SK-N-SH (cell line): ENCODE measurements around the gene PCDHB3. TPM values are rescaled to one million over a fixed set of nuclear protein-coding genes. Genes with fewer than 3 reads are reported as not detected.

Experiments used
- CTCF ChIA-PET: fragments of 300-600, 350-600 bp; formaldehyde crosslinking; extraction: SDS; loops from one replicate; lab custom pipeline; 2021; lab: Yijun Ruan, JAX
- POLR2A ChIA-PET: fragments of 350-600 bp; sonication (Branson Sonifier 250); formaldehyde crosslinking; extraction: SDS; loops from one replicate; lab custom pipeline; 2020; ENCODE audit warnings: antibody characterized with exemption, inconsistent platforms; lab: Yijun Ruan, JAX
- DNase-seq: peaks from one replicate; pipeline ENCODE4 v3.0.0; 2012
- H2AFZ ChIP-seq: fragments of 200-600 bp; sonication (generic); 2 replicates; pipeline ENCODE4 v1.8.1; 2016; ENCODE audit warnings: antibody characterized with exemption, mild to moderate bottlenecking, low read depth
- H3F3A ChIP-seq: fragments of 200-600 bp; sonication (generic); replicated peaks from 2 replicates; pipeline ENCODE3; 2016; ENCODE audit warnings: antibody characterized with exemption, mild to moderate bottlenecking; ENCODE audit not compliant: insufficient read depth
- H3K27ac ChIP-seq, 2 experiments: fragments of 200-500 bp in 1 of 2; fragments of 200-600 bp in 1 of 2; sonication (Bioruptor generic) in 1 of 2; sonication (generic), shearing (Covaris generic) in 1 of 2; 2 replicates each; pipeline versions ENCODE4 v1.5.1 to v1.6.1; 2014 to 2016; ENCODE audit warnings: low read depth in 2 of 2, inconsistent platforms in 1 of 2, low read length in 1 of 2, mild to moderate bottlenecking in 1 of 2, mixed read lengths in 1 of 2
- H3K27me3 ChIP-seq: fragments of 200-600 bp; sonication (generic), shearing (Covaris generic); 2 replicates; pipeline ENCODE4 v1.6.1; 2016; ENCODE audit warnings: mixed run types; ENCODE audit not compliant: insufficient read depth
- H3K36me3 ChIP-seq, 2 experiments: fragments of 200-500 bp in 1 of 2; fragments of 200-600 bp in 1 of 2; sonication (Bioruptor generic) in 1 of 2; sonication (generic) in 1 of 2; replicated peaks in 1 of 2; 2 replicates each; pipeline versions ENCODE3 to v1.5.1; 2014 to 2016; ENCODE audit warnings: low read length in 1 of 2, mild to moderate bottlenecking in 1 of 2; ENCODE audit not compliant: insufficient read depth in 2 of 2, control insufficient read depth in 1 of 2
- H3K4me1 ChIP-seq, 2 experiments: fragments of 200-500 bp in 1 of 2; fragments of 200-600 bp in 1 of 2; sonication (Bioruptor generic) in 1 of 2; sonication (generic), shearing (Covaris generic) in 1 of 2; 2 replicates each; pipeline versions ENCODE4 v1.5.1 to v1.6.1; 2014 to 2016; ENCODE audit warnings: low read depth in 1 of 2, low read length in 1 of 2, mixed run types in 1 of 2; ENCODE audit not compliant: insufficient read depth in 2 of 2, control insufficient read depth in 1 of 2
- H3K4me2 ChIP-seq: fragments of 200-600 bp; sonication (generic), shearing (Covaris generic); 2 replicates; pipeline ENCODE4 v1.6.1; 2017; ENCODE audit warnings: mixed run types
- H3K4me3 ChIP-seq, 2 experiments: fragments of 200-500 bp in 1 of 2; fragments of 200-600 bp in 1 of 2; sonication (Bioruptor generic) in 1 of 2; sonication (generic), shearing (Covaris generic) in 1 of 2; 2 replicates each; pipeline versions ENCODE4 v1.5.1 to v1.8.1; 2014 to 2016; ENCODE audit warnings: low read depth in 2 of 2, inconsistent platforms in 1 of 2, low read length in 1 of 2, mild to moderate bottlenecking in 1 of 2, mixed read lengths in 1 of 2, moderate library complexity in 1 of 2
- H3K79me2 ChIP-seq: fragments of 200-600 bp; sonication (generic); 2 replicates; pipeline ENCODE4 v1.8.1; 2017; ENCODE audit warnings: mild to moderate bottlenecking; ENCODE audit not compliant: insufficient read depth
- H3K9ac ChIP-seq: fragments of 200-600 bp; sonication (generic); 2 replicates; pipeline ENCODE4 v1.6.1; 2017; ENCODE audit warnings: mixed run types
- H3K9me2 ChIP-seq: fragments of 200-600 bp; sonication (generic); 2 replicates; pipeline ENCODE4 v1.6.1; 2017; ENCODE audit warnings: mixed run types
- H3K9me3 ChIP-seq: fragments of 200-600 bp; sonication (generic); 2 replicates; pipeline ENCODE4 v1.6.1; 2017; ENCODE audit warnings: mixed run types, mild to moderate bottlenecking, moderate library complexity
- H4K20me1 ChIP-seq: fragments of 200-600 bp; sonication (generic); 2 replicates; pipeline ENCODE4 v1.6.1; 2017; ENCODE audit warnings: mild to moderate bottlenecking, mixed run types; ENCODE audit not compliant: insufficient read depth
- FOXJ3 ChIP-seq: sonication (generic); formaldehyde crosslinking; IDR thresholded peaks from 2 replicates; pipeline ENCODE4 v1.5.1; 2020; ENCODE audit warnings: mild to moderate bottlenecking, missing genetic modification reagents
- FOXM1 ChIP-seq: IDR thresholded peaks from 2 replicates; pipeline ENCODE4 v1.4.0; 2012; ENCODE audit warnings: low read depth, mild to moderate bottlenecking
- GABPA ChIP-seq: IDR thresholded peaks from 2 replicates; pipeline ENCODE4 v1.4.0; 2012; ENCODE audit warnings: low read depth, mild to moderate bottlenecking
- GATA2 ChIP-seq: sonication (generic); formaldehyde crosslinking; IDR thresholded peaks from 2 replicates; pipeline ENCODE4 v1.5.0; 2020; ENCODE audit warnings: mild to moderate bottlenecking, missing genetic modification reagents
- NRF1 ChIP-seq: IDR thresholded peaks from 2 replicates; pipeline ENCODE4 v1.6.1; 2012; ENCODE audit warnings: low read depth, mild to moderate bottlenecking, low read length
- RAD21 ChIP-seq: IDR thresholded peaks from 2 replicates; pipeline ENCODE4 v1.6.1; 2012; ENCODE audit warnings: mild to moderate bottlenecking, low read length
- RFX5 ChIP-seq: IDR thresholded peaks from 2 replicates; pipeline ENCODE4 v1.6.1; 2012; ENCODE audit warnings: mild to moderate bottlenecking, improper control_type of control experiment, low read length
- RXRA ChIP-seq: IDR thresholded peaks from 2 replicates; pipeline ENCODE4 v1.4.0; 2012; ENCODE audit warnings: low read depth, mild to moderate bottlenecking, borderline replicate concordance
- SIN3A ChIP-seq: IDR thresholded peaks from 2 replicates; pipeline ENCODE4 v1.6.1; 2012; ENCODE audit warnings: low read depth, mild to moderate bottlenecking, low read length, moderate library complexity, borderline replicate concordance
- SMC3 ChIP-seq: IDR thresholded peaks from 2 replicates; pipeline ENCODE4 v1.6.1; 2012; ENCODE audit warnings: low read depth, low read length, improper control_type of control experiment
- TAF1 ChIP-seq: IDR thresholded peaks from 2 replicates; pipeline ENCODE4 v1.6.1; 2012; ENCODE audit warnings: low read depth, mild to moderate bottlenecking, low read length, moderate library complexity, borderline replicate concordance
- TCF12 ChIP-seq: IDR thresholded peaks from 2 replicates; pipeline ENCODE4 v1.4.0; 2012
- TEAD4 ChIP-seq: IDR thresholded peaks from 2 replicates; pipeline ENCODE4 v1.4.0; 2012; ENCODE audit warnings: mild to moderate bottlenecking, borderline replicate concordance; ENCODE audit not compliant: insufficient read depth
- YY1 ChIP-seq: IDR thresholded peaks from 2 replicates; pipeline ENCODE4 v1.4.0; 2012; ENCODE audit warnings: low read depth, mild to moderate bottlenecking
- WGBS: methylation state at CpG from one replicate; pipeline ENCODE4 v1.1.6; 2017; ENCODE audit warnings: low lambda C conversion rate; 5-methylcytosine and 5-hydroxymethylcytosine counted together
- polyA plus RNA-seq, 3 experiments: library from polyadenylated mRNA; depleted of rRNA; stranded (reverse); fragments of >200 nt; gene quantifications; 2 replicates each; pipeline ENCODE4 v1.2.3, GENCODE V29; 2012
- TF ChIP-seq, protein P1 (sequence below): IDR thresholded peaks from 2 replicates; pipeline ENCODE4 v1.4.0; 2012; ENCODE audit warnings: low read depth, borderline replicate concordance
- TF ChIP-seq, protein P2 (sequence below): fragments of 150-350 bp; IDR thresholded peaks from 2 replicates; pipeline ENCODE4 v1.6.1; 2017; ENCODE audit warnings: antibody characterized with exemption, low read length, low read depth, borderline replicate concordance
- TF ChIP-seq, protein P3 (sequence below): IDR thresholded peaks from 2 replicates; pipeline ENCODE4; 2012
- TF ChIP-seq, protein P4 (sequence below): fragments of 200-600 bp; sonication (generic); IDR thresholded peaks from 2 replicates; pipeline ENCODE4 v1.6.1; 2017; ENCODE audit warnings: antibody characterized with exemption, mild to moderate bottlenecking, moderate library complexity

The PCDHB3 gene
- polyA plus RNA-seq, 1 of the 3 experiments (the other 2 are of a cell fraction) = 2.2 TPM

DNA sequence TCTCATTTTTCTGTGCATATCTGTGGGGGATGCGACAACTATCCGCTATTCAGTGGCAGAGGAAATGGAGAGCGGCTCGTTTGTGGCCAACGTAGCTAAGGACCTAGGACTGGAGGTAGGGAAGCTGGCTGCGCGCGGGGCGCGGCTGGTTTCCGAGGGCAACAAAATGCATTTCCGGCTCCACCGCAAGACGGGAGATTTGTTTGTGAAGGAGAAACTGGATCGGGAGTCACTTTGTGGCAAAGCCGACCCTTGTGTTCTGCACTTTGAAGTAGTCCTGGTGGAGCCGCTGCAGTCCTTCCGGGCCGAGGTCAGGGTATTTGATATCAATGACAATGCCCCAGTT is 48.8 kb upstream of the PCDHB3 start:
- CTCF ChIA-PET = interaction anchor here (0.9 to 9.1 kb wide), 8 partner anchors 11 to 513 kb away, joined by 3 to 103 read pairs (median 4); partner anchors contain the start of genes PCDHA12, PCDHA4, PCDHA8 and PCDHB16
- no peaks in the 10 kb centered on the region for H3K27me3 ChIP-seq
- TF ChIP-seq FOXM1 = no peak
- TF ChIP-seq TCF12 = no peak
- no peak for TF ChIP-seq SIN3A
- no peak for TF ChIP-seq NRF1
- TF ChIP-seq, protein P1, sequence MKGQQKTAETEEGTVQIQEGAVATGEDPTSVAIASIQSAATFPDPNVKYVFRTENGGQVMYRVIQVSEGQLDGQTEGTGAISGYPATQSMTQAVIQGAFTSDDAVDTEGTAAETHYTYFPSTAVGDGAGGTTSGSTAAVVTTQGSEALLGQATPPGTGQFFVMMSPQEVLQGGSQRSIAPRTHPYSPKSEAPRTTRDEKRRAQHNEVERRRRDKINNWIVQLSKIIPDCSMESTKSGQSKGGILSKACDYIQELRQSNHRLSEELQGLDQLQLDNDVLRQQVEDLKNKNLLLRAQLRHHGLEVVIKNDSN = no peak
- TF ChIP-seq YY1 = no peak
- TF ChIP-seq RXRA = no peak
- TF ChIP-seq RAD21 = no peak
- no peak for TF ChIP-seq FOXJ3 (CRISPR knock-in tag)
- TF ChIP-seq, protein P2, sequence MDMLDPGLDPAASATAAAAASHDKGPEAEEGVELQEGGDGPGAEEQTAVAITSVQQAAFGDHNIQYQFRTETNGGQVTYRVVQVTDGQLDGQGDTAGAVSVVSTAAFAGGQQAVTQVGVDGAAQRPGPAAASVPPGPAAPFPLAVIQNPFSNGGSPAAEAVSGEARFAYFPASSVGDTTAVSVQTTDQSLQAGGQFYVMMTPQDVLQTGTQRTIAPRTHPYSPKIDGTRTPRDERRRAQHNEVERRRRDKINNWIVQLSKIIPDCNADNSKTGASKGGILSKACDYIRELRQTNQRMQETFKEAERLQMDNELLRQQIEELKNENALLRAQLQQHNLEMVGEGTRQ = no peak
- TF ChIP-seq GABPA = no peak
- TF ChIP-seq TAF1 = no peak
- TF ChIP-seq, protein P3, sequence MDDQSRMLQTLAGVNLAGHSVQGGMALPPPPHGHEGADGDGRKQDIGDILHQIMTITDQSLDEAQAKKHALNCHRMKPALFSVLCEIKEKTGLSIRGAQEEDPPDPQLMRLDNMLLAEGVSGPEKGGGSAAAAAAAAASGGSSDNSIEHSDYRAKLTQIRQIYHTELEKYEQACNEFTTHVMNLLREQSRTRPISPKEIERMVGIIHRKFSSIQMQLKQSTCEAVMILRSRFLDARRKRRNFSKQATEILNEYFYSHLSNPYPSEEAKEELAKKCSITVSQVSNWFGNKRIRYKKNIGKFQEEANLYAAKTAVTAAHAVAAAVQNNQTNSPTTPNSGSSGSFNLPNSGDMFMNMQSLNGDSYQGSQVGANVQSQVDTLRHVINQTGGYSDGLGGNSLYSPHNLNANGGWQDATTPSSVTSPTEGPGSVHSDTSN = no peak
- TF ChIP-seq TEAD4 = no peak
- TF ChIP-seq RFX5 = no peak
- TF ChIP-seq, protein P4, sequence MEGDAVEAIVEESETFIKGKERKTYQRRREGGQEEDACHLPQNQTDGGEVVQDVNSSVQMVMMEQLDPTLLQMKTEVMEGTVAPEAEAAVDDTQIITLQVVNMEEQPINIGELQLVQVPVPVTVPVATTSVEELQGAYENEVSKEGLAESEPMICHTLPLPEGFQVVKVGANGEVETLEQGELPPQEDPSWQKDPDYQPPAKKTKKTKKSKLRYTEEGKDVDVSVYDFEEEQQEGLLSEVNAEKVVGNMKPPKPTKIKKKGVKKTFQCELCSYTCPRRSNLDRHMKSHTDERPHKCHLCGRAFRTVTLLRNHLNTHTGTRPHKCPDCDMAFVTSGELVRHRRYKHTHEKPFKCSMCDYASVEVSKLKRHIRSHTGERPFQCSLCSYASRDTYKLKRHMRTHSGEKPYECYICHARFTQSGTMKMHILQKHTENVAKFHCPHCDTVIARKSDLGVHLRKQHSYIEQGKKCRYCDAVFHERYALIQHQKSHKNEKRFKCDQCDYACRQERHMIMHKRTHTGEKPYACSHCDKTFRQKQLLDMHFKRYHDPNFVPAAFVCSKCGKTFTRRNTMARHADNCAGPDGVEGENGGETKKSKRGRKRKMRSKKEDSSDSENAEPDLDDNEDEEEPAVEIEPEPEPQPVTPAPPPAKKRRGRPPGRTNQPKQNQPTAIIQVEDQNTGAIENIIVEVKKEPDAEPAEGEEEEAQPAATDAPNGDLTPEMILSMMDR = no peak
- no peak for TF ChIP-seq SMC3
- TF ChIP-seq GATA2 (CRISPR knock-in tag) = no peak
- peak overlapping the region; percentile 62 for H3K4me2 ChIP-seq
- peak; percentile 17 for DNase-seq
- H4K20me1 ChIP-seq = no peaks in the 10 kb centered on the region
- no peaks in the 10 kb centered on the region for H3K9me3 ChIP-seq
- H3K4me3 ChIP-seq = peak overlapping the region; percentile 47 to 60
- H3K36me3 ChIP-seq = no peaks in the 10 kb centered on the region
- H2AFZ ChIP-seq = no peak overlapping the region
- 23% methylated on average over 19 of the region's 19 CpGs for WGBS
- H3K27ac ChIP-seq = no peak overlapping the region
- POLR2A ChIA-PET = interaction anchor here (1.1 kb wide), 1 partner anchor 210 kb away, joined by 3 read pairs; no protein-coding TSS in a partner anchor
- H3K9me2 ChIP-seq = no peaks in the 10 kb centered on the region
- H3K9ac ChIP-seq = no peak overlapping the region
- H3K79me2 ChIP-seq = no peaks in the 10 kb centered on the region
- no peaks in the 10 kb centered on the region for H3F3A ChIP-seq
- H3K4me1 ChIP-seq = peaks cover 0 to 8% of the 10 kb centered on the region in 2 experiments; a peak in 1 of 4 replicates
